Mucosa of descending colon (tissue), 3 donors: Measurements from ENCODE around the gene TFR2. TPM values are rescaled to one million over a fixed set of nuclear protein-coding genes. Genes with fewer than 3 reads are reported as not detected.
A peak's percentile ranks its signal among the peaks of the same experiment; 100 is the strongest.

ENCODE experiments used
- ATAC-seq: fragments of 200-7000 bp; cut with Tn5 transposase; one replicate; pipeline ENCODE4 v1.9.1; 2020; ENCODE audit warnings: mild to moderate bottlenecking, moderate library complexity
- DNase-seq, 3 donors: peaks; one replicate each; pipeline ENCODE4 v3.0.0-alpha.2; 2020
- H3K36me3 ChIP-seq: fragments of 200-600 bp; one replicate; pipeline ENCODE4 v1.8.0; 2021; ENCODE audit warnings: low read depth, mild to moderate bottlenecking
- H3K4me1 ChIP-seq: fragments of 200-600 bp; one replicate; pipeline ENCODE4 v1.8.0; 2021; ENCODE audit warnings: low read depth, mild to moderate bottlenecking
- H3K4me3 ChIP-seq: fragments of 200-600 bp; one replicate; pipeline ENCODE4 v1.8.0; 2021; ENCODE audit warnings: mild to moderate bottlenecking
- H3K9me3 ChIP-seq: fragments of 200-600 bp; one replicate; pipeline ENCODE4 v1.8.0; 2021; ENCODE audit warnings: mild to moderate bottlenecking
- CTCF ChIP-seq: fragments of 200-600 bp; IDR thresholded peaks from one replicate; pipeline ENCODE4 v1.8.0; 2022; ENCODE audit warnings: antibody characterized with exemption, mild to moderate bottlenecking
- intact Hi-C, 2 donors: fragments of 100-400 bp; cut with DNase I in 1 of 2; cut with micrococcal nuclease in 1 of 2; formaldehyde crosslinking; loops; one replicate each; pipeline versions ENCODE4 v1.11.0 to v1.11.1; 2022; cut with DNase I, micrococcal nuclease
- total RNA-seq, 3 donors: library from RNA; stranded (reverse); fragmentation: NEBNext Ultra II Directional in 2 of 3; extraction: Animal tissue kit (Norgen Biotek cat#: 25700) in 2 of 3; gene quantifications; one replicate each; pipeline versions ENCODE4 v1.2.1 to v1.2.4, GENCODE V29; 2021 to 2023
- donor health status: DM: no; HTN: no; CAD: no; lungs with moderate emphysema.
- donor health status: DM: no; HTN: no; CAD: no.
- donor health status: DM: no; HTN: yes; CAD: no.

Gene TFR2
- total RNA-seq, 3 donors from 2014 or later = 0.57 to 1.2 (median 1.1) TPM

GRCh38 chr7:100614308-100614861 is 27.0 kb downstream of the TFR2 start:
- TF ChIP-seq CTCF = no peak
- intact Hi-C loops = no loop called here
- DNase-seq (no peak), ATAC-seq (no peak)
- no peaks in the 10 kb centered on the region for H3K9me3 ChIP-seq
- no peaks in the 10 kb centered on the region for H3K4me1 ChIP-seq
- H3K4me3 ChIP-seq = no peak overlapping the region
- no peaks in the 10 kb centered on the region for H3K36me3 ChIP-seq

GRCh38 chr7:100613412-100614175 is 27.8 kb downstream of the TFR2 start:
- peak in 1 of 3 donors; percentile 63 for DNase-seq
- H3K36me3 ChIP-seq = no peaks in the 10 kb centered on the region

GRCh38 chr7:100612730-100613390 is 28.5 kb downstream of the TFR2 start:
- no peaks in the 10 kb centered on the region for H3K36me3 ChIP-seq
- no peak for TF ChIP-seq CTCF
- H3K4me3 ChIP-seq = peak overlapping the region; percentile 31
- no peaks in the 10 kb centered on the region for H3K4me1 ChIP-seq
- DNase-seq (peak in 1 of 3 donors; percentile 27), ATAC-seq (peak; percentile 2)
- no peaks in the 10 kb centered on the region for H3K9me3 ChIP-seq
- intact Hi-C loops = no loop called here

More at GRCh38 chr7:100613412-100614175, 27.8 kb downstream of the TFR2 start:
- Histone ChIP-seq H3K4me3 (no peak overlapping the region), H3K9me3 (no peaks in the 10 kb centered on the region), H3K4me1 (no peaks in the 10 kb centered on the region)
- ATAC-seq = no peak
- intact Hi-C loops = no loop called here
- TF ChIP-seq CTCF = no peak

GRCh38 chr7:100611983-100612729 is 29.2 kb downstream of the TFR2 start, which contains the start of gene MOSPD3:
MOSPD3 (plus strand) TSS chr7:100612540; CDS start chr7:100612792, 252 bp downstream.
- H3K4me1 ChIP-seq = no peaks in the 10 kb centered on the region
- DNase-seq (peak; percentile 99), ATAC-seq (peak; percentile 97)
- intact Hi-C loops = no loop called here
- no peaks in the 10 kb centered on the region for H3K9me3 ChIP-seq
- H3K36me3 ChIP-seq = no peaks in the 10 kb centered on the region
- H3K4me3 ChIP-seq = peak within 1 kb of the TSS; percentile 31
- no peak for TF ChIP-seq CTCF

GRCh38 chr7:100609958-100610357 is 31.4 kb downstream of the TFR2 start:
- no peaks in the 10 kb centered on the region for H3K9me3 ChIP-seq
- ATAC-seq (no peak), DNase-seq (no peak)
- peaks cover 7% of the 10 kb centered on the region for H3K4me1 ChIP-seq
- H3K4me3 ChIP-seq = no peak overlapping the region
- no peak for TF ChIP-seq CTCF
- intact Hi-C loops = no loop called here
- no peaks in the 10 kb centered on the region for H3K36me3 ChIP-seq
